Subcutaneous preadipocyte (primary cell): Measurements from ENCODE around the gene PEDS1. TPM values are rescaled to one million over a fixed set of nuclear protein-coding genes. Genes with fewer than 3 reads are reported as not detected.

Source experiments
- total RNA-seq: library from RNA; depleted of rRNA; stranded (reverse); fragments of >200 nt; gene quantifications from 2 replicates; pipeline ENCODE4 v1.2.3, GENCODE V29; 2012

PEDS1 gene
- 23.1 and 26.1 TPM in 2 replicates for total RNA-seq

DNA sequence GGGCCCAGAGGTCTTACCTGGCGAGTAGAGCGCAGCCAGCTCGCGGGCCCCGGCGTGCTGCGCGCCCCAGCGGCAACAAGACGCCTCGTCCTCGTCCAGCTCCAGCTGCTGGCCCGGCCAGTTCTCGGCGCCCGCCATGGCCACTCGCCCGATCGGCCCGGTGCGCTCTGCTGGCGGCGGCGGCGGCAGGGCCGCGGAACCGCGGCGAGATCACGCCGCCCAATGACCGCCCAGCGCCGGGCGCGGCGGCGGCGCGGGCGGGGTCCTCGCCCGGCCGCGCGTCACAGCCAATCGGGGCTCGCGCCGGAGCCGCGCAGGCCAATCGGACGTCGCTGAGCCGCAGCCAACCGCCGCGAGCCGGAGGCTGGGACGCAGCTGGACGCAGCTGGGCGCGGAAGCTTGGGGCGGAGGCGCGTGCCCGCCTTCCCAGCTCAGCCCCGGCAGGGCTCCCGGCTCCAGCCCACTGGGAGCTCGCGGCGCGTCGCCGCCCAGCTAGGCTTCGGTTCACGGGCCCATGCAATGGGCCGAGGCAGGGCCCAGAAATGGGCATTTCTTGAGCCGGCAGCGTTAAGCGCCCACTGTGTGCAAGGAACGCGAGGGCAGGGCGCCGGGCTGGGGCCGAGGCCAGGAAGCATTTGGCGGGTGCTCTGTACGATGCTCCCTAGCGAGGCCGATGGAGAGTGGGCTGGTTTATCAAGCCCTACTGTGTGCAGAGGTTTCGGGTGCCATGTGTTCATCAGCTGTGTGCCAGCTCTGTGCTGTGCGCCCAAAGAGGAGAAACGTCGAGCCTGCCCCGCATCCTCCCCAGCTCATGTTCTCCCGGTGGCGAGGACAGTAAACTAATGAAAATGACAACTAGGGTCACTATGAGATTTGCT lies at the start of gene PEDS1:
Gene PEDS1, minus strand, starts transcription at position 224 of the 878 bp plus-strand sequence. Its CDS starts 86 bp downstream, at position 138.

DNA sequence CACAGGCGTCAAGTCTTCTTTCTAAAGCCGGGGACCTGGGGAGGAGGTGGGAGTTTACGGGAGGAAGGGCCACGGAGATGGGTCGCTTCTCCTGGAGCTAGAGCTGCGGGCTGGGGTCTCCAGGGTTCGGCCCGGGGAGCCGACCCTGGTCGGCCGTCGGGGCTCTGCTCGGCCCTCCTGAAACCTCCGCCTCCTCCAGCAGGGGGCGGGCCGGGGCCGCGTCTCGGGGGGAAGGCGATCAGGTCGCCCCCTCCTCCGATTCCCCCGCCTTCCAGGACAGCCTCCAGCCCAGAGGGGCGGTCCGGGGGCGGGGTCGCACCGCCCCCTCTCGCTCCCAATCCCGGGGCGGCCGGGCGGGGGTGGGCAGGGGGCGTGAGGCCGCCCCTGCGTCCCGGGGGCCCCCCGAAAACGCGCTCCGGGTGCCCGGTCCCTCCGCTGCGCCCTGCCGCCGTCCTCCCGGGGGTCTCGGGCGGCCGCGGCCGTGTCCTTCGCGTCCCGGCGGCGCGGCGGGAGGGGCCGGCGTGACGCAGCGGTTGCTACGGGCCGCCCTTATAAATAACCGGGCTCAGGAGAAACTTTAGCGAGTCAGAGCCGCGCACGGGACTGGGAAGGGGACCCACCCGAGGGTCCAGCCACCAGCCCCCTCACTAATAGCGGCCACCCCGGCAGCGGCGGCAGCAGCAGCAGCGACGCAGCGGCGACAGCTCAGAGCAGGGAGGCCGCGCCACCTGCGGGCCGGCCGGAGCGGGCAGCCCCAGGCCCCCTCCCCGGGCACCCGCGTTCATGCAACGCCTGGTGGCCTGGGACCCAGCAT lies 36.9 kb upstream of the PEDS1 start, which contains the start of gene CEBPB:
Gene CEBPB, plus strand, starts transcription at position 580 of the 814 bp plus-strand sequence. Its CDS starts 204 bp downstream, at position 784.

DNA sequence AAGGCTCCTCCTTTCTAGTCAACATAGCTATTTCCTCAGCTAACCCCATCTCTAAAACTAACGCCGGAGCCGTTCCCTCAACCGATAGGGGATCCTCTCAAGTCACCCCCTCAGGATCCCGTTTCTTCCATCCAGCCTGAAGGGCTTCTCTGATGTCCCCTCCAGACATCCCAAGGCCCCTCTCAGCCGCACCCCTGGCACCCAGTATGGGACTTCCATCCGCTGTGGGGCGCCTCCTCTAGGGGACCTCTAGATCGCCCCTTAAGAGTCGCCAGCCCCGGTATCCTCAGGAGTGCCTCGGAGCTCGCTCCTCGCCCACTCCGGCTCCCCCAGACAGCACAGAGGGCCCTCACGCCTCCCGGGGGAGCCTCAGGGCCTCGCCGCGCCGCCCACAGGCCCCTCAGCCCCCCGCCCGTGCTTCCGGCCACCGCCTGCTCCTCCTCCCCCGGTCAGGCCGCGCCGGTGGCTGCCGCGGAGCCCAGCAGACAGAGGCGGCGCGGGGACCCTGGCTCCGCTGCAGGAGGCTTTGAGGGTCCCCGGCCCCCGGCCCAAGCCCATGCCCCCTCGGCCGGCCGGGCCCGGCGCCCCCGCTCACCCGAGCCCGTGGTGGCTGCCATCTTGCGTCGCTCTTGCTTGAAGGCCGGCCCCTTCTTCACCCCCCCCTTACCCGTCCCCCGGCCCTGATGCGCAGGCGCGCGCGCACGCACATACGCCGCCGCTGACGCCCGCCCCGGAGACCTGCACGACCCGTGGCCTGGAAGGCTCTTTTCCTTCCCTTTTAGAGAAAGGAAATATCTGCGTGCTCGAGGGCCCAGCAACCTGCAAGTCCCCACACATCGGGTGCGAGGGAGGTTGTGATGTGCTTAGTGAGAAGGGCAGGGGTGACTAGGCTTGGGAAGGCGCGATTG lies 40.8 kb downstream of the PEDS1 start, which contains the start of gene UBE2V1:
Gene UBE2V1, minus strand, starts transcription at position 639 of the 908 bp plus-strand sequence. Its CDS starts 22 bp downstream, at position 617.

Other genes starting within 250 kb of the PEDS1 start
- gene SPATA2, start 238.2 kb downstream of the PEDS1 start, total RNA-seq, result 1.8 and 3.7 TPM in 2 replicates
- 49.3 and 76.1 TPM in 2 replicates for gene RNF114, start 217.3 kb downstream of the PEDS1 start, total RNA-seq
- gene SNAI1, start 170.7 kb downstream of the PEDS1 start, total RNA-seq, result under 0.01 TPM in 2 replicates
- 85.0 and 96.3 TPM in 2 replicates for gene UBE2V1, start 40.6 kb downstream of the PEDS1 start, total RNA-seq
- gene CEBPB, start 37.1 kb upstream of the PEDS1 start, total RNA-seq, result 51.8 and 77.6 TPM in 2 replicates